ENCODE measurements around the gene CMTM4. TPM values are rescaled to one million over a fixed set of nuclear protein-coding genes. Genes with fewer than 3 reads are reported as not detected.

Gene CMTM4
- total and polyA plus RNA-seq, 2 of the 4 experiments (the other 2 are of a cell fraction), result 9.0 to 14.5 TPM

GRCh38 chr16:66673691-66674090, 22.9 kb downstream of the CMTM4 start:
- in situ Hi-C loops (cut with MboI; ENCODE audit: low sequenced_read_pairs), result no loop called here
- Histone ChIP-seq H3K9me1 (ENCODE audit: insufficient read depth, low read length) (peaks cover 9% of the 10 kb centered on the region; the same call in 1 of the 2 replicates), H4K20me1 (ENCODE audit: insufficient read depth, low read length) (no peaks in the 10 kb centered on the region), H2BK120ac (ENCODE audit: low read depth, low read length) (no peak overlapping the region), H3K9ac (ENCODE audit: low read depth, low read length) (no peak overlapping the region), H3K79me1 (ENCODE audit: low read depth in 1 of 2, low read length in 2 of 2) (peaks cover 0 to 23% of the 10 kb centered on the region in 2 experiments; a peak in 3 of 4 replicates), H4K91ac (ENCODE audit: insufficient read depth, low read depth, low read length) (no peak overlapping the region), H2BK5ac (ENCODE audit: low read depth, low read length, poor library complexity, severe bottlenecking) (no peak overlapping the region), H2BK20ac (ENCODE audit: low read depth, low read length) (no peak overlapping the region), H3K27ac (ENCODE audit: insufficient read depth, low read length) (no peak overlapping the region), H2AFZ (replicated peaks; ENCODE audit: low read length, poor library complexity) (no peak overlapping the region), H3K4ac (ENCODE audit: low read depth, low read length) (no peak overlapping the region), H3K27me3 (ENCODE audit: control insufficient read depth, insufficient read depth, low read length) (no peaks in the 10 kb centered on the region), H3K23ac (ENCODE audit: low read depth, low read length) (no peak overlapping the region), H2BK15ac (ENCODE audit: low read depth, low read length) (no peak overlapping the region), H4K8ac (ENCODE audit: low read depth in 2 of 2, low read length in 2 of 2) (no peak overlapping the region), H3K4me3 (ENCODE audit: insufficient read depth, low read depth, low read length) (no peak overlapping the region), H4K5ac (ENCODE audit: low read depth, low read length) (no peak overlapping the region), H3K18ac (ENCODE audit: low read depth, low read length) (no peak overlapping the region), H3K56ac (ENCODE audit: extremely low read depth, insufficient read depth, low read length) (no peak overlapping the region), H3K9me3 (ENCODE audit: control insufficient read depth, insufficient read depth, low read length) (no peaks in the 10 kb centered on the region), H3K14ac (replicated peaks; ENCODE audit: low read depth, low read length) (no peak overlapping the region), H2AK9ac (replicated peaks; ENCODE audit: low read depth, low read length, poor library complexity) (no peak overlapping the region), H3K36me3 (ENCODE audit: control insufficient read depth, insufficient read depth, low read length) (no peaks in the 10 kb centered on the region), H3K4me1 (ENCODE audit: control insufficient read depth, insufficient read depth, low read length) (peaks cover 7% of the 10 kb centered on the region; the same call in 1 of the 2 replicates), H3K4me2 (ENCODE audit: low read depth, low read length) (no peak overlapping the region), H2AK5ac (ENCODE audit: low read depth, low read length) (no peak overlapping the region)
- ATAC-seq (ENCODE audit: low read depth), result no peak
- 80% methylated on average over 1 of the region's 2 CpGs; no CpG with 5 or more reads in 1 of the 2 experiments for WGBS, 2 experiments (ENCODE audit: extremely low coverage in 2 of 2, insufficient read length in 1 of 2)
- intact Hi-C loops (cut with micrococcal nuclease), result no loop called here
- no peak for TF ChIP-seq RAD21 (IDR thresholded peaks at IDR 0.05; ENCODE audit: low read length)
- no peak for TF ChIP-seq RCOR1 (IDR thresholded peaks at IDR 0.05; ENCODE audit: insufficient replicate concordance, low read length)
- no TSS peak for BruUV-seq (replicated peaks)
- ChIA-PET CTCF (interaction anchor here (2.4 kb wide), 1 partner anchor 11 kb away, joined by 10 read pairs; no protein-coding TSS in a partner anchor), POLR2A (ENCODE audit: unreplicated experiment) (no interaction called here)
- DNase-seq, result no peak
- dilution Hi-C loops (cut with HindIII; ENCODE audit: low sequenced_read_pairs, unreplicated experiment), result no loop called here

Measured in IMR-90 (cell line).